CD8-positive, alpha-beta memory T cell (primary cell): ENCODE data around the gene BTBD1. TPM values are rescaled to one million over a fixed set of nuclear protein-coding genes. Genes with fewer than 3 reads are reported as not detected.
"Not testable (repeated sequence)": the region's sequence is repeated elsewhere in the genome, so short reads cannot be mapped to it uniquely, and the experiment has no call there.

Experiments
- CTCF ChIA-PET: fragments of 350-600 bp; sonication (Branson Sonifier 250); formaldehyde crosslinking; loops from one replicate; lab custom pipeline; 2021; ENCODE audit warnings: antibody characterized with exemption; lab: Charles Lee
- POLR2A ChIA-PET: fragments of 350-600 bp; sonication (Branson Sonifier 250); formaldehyde crosslinking; loops from one replicate; lab custom pipeline; 2021; ENCODE audit warnings: antibody characterized with exemption; lab: Charles Lee
- DNase-seq, 5 donors: peaks; one replicate each; pipeline versions ENCODE4 v3.0.0 to v3.0.0-alpha.2; 2020 to 2022; ENCODE audit warnings: mixed read lengths in 1 of 5
- H3K27ac ChIP-seq: one replicate; pipeline ENCODE4 v1.7.0; 2013; ENCODE audit warnings: low read depth, mild to moderate bottlenecking, low read length, moderate library complexity
- H3K27me3 ChIP-seq: 2 replicates; pipeline ENCODE4 v1.7.0; 2013; ENCODE audit warnings: low read length, mild to moderate bottlenecking; ENCODE audit not compliant: insufficient read depth, poor library complexity, severe bottlenecking
- H3K36me3 ChIP-seq: 2 replicates; pipeline ENCODE4 v1.7.0; 2013; ENCODE audit warnings: mild to moderate bottlenecking, low read length, moderate library complexity; ENCODE audit not compliant: insufficient read depth
- H3K4me1 ChIP-seq: 2 replicates; pipeline ENCODE4 v1.7.0; 2013; ENCODE audit warnings: mild to moderate bottlenecking, low read length, moderate library complexity; ENCODE audit not compliant: insufficient read depth
- H3K4me3 ChIP-seq: 2 replicates; pipeline ENCODE4 v1.7.0; 2013; ENCODE audit warnings: mild to moderate bottlenecking, low read length
- H3K9me3 ChIP-seq: 2 replicates; pipeline ENCODE4 v1.7.0; 2013; ENCODE audit warnings: mild to moderate bottlenecking, low read length
- H3K27ac Mint-ChIP-seq, 8 donors: one replicate each; pipeline ENCODE4 v1.8.0; 2020 to 2021; ENCODE audit warnings: mixed read lengths in 8 of 8, mild to moderate bottlenecking in 6 of 8, inconsistent platforms in 3 of 8, moderate library complexity in 3 of 8
- H3K27me3 Mint-ChIP-seq, 2 donors: one replicate each; pipeline ENCODE4 v1.8.0; 2020 to 2021; ENCODE audit warnings: mixed read lengths in 2 of 2, mild to moderate bottlenecking in 1 of 2, moderate library complexity in 1 of 2
- H3K36me3 Mint-ChIP-seq, 3 donors: one replicate each; pipeline ENCODE4 v1.8.0; 2020 to 2021; ENCODE audit warnings: mixed read lengths in 3 of 3, inconsistent platforms in 1 of 3, mild to moderate bottlenecking in 1 of 3
- H3K4me1 Mint-ChIP-seq, 3 donors: one replicate each; pipeline ENCODE4 v1.8.0; 2020 to 2021; ENCODE audit warnings: mixed read lengths in 3 of 3, inconsistent platforms in 1 of 3, mild to moderate bottlenecking in 1 of 3
- H3K4me3 Mint-ChIP-seq, 7 donors: one replicate each; pipeline ENCODE4 v1.8.0; 2020 to 2021; ENCODE audit warnings: mixed read lengths in 7 of 7, mild to moderate bottlenecking in 6 of 7, moderate library complexity in 4 of 7, inconsistent platforms in 2 of 7
- H3K9me3 Mint-ChIP-seq, 5 donors: one replicate each; pipeline ENCODE4 v1.8.0; 2020 to 2022; ENCODE audit warnings: mixed read lengths in 5 of 5, mild to moderate bottlenecking in 3 of 5, moderate library complexity in 2 of 5, inconsistent platforms in 1 of 5
- polyA plus RNA-seq: library from polyadenylated mRNA; unstranded; fragments of 300-500 nt; fragmentation: Illumina TruSeq; gene quantifications from one replicate; pipeline ENCODE4 v1.2.3, GENCODE V29; 2021
- total RNA-seq, 2 experiments: library from RNA; stranded (reverse); gene quantifications; one replicate each; pipeline ENCODE4 v1.2.3, GENCODE V29; 2021

Gene BTBD1
- total and polyA plus RNA-seq, 3 experiments from 2014 or later, result 47.4 to 57.7 (median 55.5) TPM

GRCh38 chr15:83077491-83078230 is 10.6 kb upstream of the BTBD1 start:
- H3K27ac Mint-ChIP-seq, result no peak overlapping the region
- POLR2A ChIA-PET, result no interaction called here

DNA sequence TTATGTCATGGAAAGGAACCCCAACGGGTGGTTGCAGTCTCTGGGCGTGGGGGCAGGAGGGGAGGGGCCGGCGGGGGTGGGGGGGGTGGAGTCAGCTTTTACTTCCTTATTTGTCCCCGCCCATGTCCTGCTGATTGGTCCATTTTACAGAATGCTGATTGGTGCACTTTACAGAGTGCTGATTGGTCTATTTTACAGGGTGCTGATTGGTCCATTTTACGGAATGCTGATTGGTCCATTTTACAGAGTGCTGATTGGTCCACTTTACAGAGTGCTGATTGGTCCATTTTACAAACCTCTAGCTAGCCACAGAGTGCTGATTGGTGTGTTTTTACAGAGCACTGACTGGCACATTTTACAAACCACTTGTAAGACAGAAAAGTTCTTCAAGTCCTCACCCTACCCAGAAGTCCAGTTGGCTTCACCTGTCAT is 2.2 kb upstream of the BTBD1 start:
- H3K9me3 ChIP-seq, H3K27me3 ChIP-seq, H3K27me3 Mint-ChIP-seq, H3K36me3 Mint-ChIP-seq, CTCF ChIA-PET, H3K4me3 ChIP-seq, H3K27ac ChIP-seq, H3K36me3 ChIP-seq: not testable (repeated sequence)
- peaks cover 0 to 17% (median 8%) of the 10 kb centered on the region in 3 donors for H3K4me1 Mint-ChIP-seq
- POLR2A ChIA-PET, result interaction anchor here (0.7 kb wide), 1 partner anchor 152 kb away, joined by 4 read pairs; no protein-coding TSS in a partner anchor
- peaks cover 20% of the 10 kb centered on the region for H3K4me1 ChIP-seq
- peaks cover 5 to 15% (median 12%) of the 10 kb centered on the region in 5 donors for H3K9me3 Mint-ChIP-seq
- H3K27ac Mint-ChIP-seq, result peak overlapping the region in 5 of 8 donors; percentile 42 to 89 (median 61)
- DNase-seq, result peak; percentile 16 to 62 (median 46)
- peak overlapping the region in 4 of 7 donors; percentile 9 to 89 (median 34) for H3K4me3 Mint-ChIP-seq

More at GRCh38 chr15:83077491-83078230, 10.6 kb upstream of the BTBD1 start:
- Histone ChIP-seq H3K9me3 (no peaks in the 10 kb centered on the region), H3K27me3 (no peaks in the 10 kb centered on the region), H3K4me3 (no peak overlapping the region), H3K36me3 (no peaks in the 10 kb centered on the region), H3K4me1 (no peaks in the 10 kb centered on the region), H3K27ac (no peak overlapping the region)
- peaks cover 0 to 10% (median 0%) of the 10 kb centered on the region in 3 donors for H3K36me3 Mint-ChIP-seq
- no peak overlapping the region for H3K4me3 Mint-ChIP-seq
- CTCF ChIA-PET, result no interaction called here
- peaks cover 3 to 6% (median 5%) of the 10 kb centered on the region in 3 donors for H3K4me1 Mint-ChIP-seq
- peaks cover 9 to 18% (median 12%) of the 10 kb centered on the region in 5 donors for H3K9me3 Mint-ChIP-seq
- H3K27me3 Mint-ChIP-seq, result peaks cover 18 to 52% of the 10 kb centered on the region in 2 donors
- DNase-seq, result no peak

- H3K36me3 Mint-ChIP-seq, result peaks cover 0 to 5% (median 4%) of the 10 kb centered on the region in 3 donors
- peak overlapping the region; percentile 30 to 91 (median 82) for H3K27ac Mint-ChIP-seq
- Histone ChIP-seq H3K27ac (peak overlapping the region; percentile 88), H3K4me1 (peaks cover 32% of the 10 kb centered on the region), H3K36me3 (no peaks in the 10 kb centered on the region), H3K4me3 (no peak overlapping the region), H3K9me3 (no peaks in the 10 kb centered on the region), H3K27me3 (no peaks in the 10 kb centered on the region)
- peaks cover 3 to 6% of the 10 kb centered on the region in 2 donors for H3K27me3 Mint-ChIP-seq
- no peak for DNase-seq
- ChIA-PET POLR2A (interaction anchor here (2.2 kb wide), 1 partner anchor 57 kb away, joined by 11 read pairs; the partner anchor contains the start of gene C15orf40), CTCF (interaction anchor here (1.2 to 2.0 kb wide), 2 partner anchors 57 to 68 kb away, joined by 4 to 8 read pairs; partner anchors contain the start of gene C15orf40)
- peaks cover 0 to 17% (median 8%) of the 10 kb centered on the region in 3 donors for H3K4me1 Mint-ChIP-seq
- peak overlapping the region in 5 of 7 donors; percentile 69 to 89 (median 81) for H3K4me3 Mint-ChIP-seq
- H3K9me3 Mint-ChIP-seq, result peaks cover 0 to 8% (median 5%) of the 10 kb centered on the region in 5 donors
Observed at GRCh38 chr15:83068054-83068453, 1.0 kb upstream of the BTBD1 start.

DNA sequence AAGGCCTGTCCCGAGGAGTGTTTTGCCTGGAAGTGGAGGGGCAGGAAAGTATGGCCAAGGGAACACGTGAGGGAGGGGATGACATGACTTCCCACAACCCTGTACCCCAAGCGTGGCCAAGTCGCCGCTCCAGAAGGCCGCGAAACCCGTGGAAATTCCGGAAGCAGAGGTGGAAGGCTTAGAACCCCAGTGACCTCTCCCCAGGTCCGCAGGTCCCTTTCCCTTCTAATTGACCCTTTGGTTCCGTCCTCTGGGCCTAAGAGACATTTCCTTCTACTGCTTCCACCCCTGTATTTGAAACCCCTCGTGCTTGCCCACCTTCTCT is 548 bp upstream of the BTBD1 start:
- no peaks in the 10 kb centered on the region for H3K36me3 ChIP-seq
- ChIA-PET POLR2A (interaction anchor here (1.0 to 2.2 kb wide), 2 partner anchors 11 to 56 kb away, joined by 3 to 11 read pairs; partner anchors contain the start of gene C15orf40), CTCF (interaction anchor here (1.0 to 2.0 kb wide), 3 partner anchors 27 to 67 kb away, joined by 3 to 8 read pairs (median 4); partner anchors contain the start of gene C15orf40)
- peaks cover 0 to 5% (median 4%) of the 10 kb centered on the region in 3 donors for H3K36me3 Mint-ChIP-seq
- no peaks in the 10 kb centered on the region for H3K27me3 ChIP-seq
- H3K4me3 ChIP-seq, result peak overlapping the region; percentile 78
- peak overlapping the region; percentile 88 for H3K27ac ChIP-seq
- peaks cover 37% of the 10 kb centered on the region for H3K4me1 ChIP-seq
- peaks cover 0 to 6% (median 3%) of the 10 kb centered on the region in 5 donors for H3K9me3 Mint-ChIP-seq
- peak overlapping the region; percentile 30 to 91 (median 82) for H3K27ac Mint-ChIP-seq
- peaks cover 3 to 6% of the 10 kb centered on the region in 2 donors for H3K27me3 Mint-ChIP-seq
- peak overlapping the region in 5 of 7 donors; percentile 69 to 89 (median 81) for H3K4me3 Mint-ChIP-seq
- no peaks in the 10 kb centered on the region for H3K9me3 ChIP-seq
- peaks cover 0 to 17% (median 8%) of the 10 kb centered on the region in 3 donors for H3K4me1 Mint-ChIP-seq
- no peak for DNase-seq

DNA sequence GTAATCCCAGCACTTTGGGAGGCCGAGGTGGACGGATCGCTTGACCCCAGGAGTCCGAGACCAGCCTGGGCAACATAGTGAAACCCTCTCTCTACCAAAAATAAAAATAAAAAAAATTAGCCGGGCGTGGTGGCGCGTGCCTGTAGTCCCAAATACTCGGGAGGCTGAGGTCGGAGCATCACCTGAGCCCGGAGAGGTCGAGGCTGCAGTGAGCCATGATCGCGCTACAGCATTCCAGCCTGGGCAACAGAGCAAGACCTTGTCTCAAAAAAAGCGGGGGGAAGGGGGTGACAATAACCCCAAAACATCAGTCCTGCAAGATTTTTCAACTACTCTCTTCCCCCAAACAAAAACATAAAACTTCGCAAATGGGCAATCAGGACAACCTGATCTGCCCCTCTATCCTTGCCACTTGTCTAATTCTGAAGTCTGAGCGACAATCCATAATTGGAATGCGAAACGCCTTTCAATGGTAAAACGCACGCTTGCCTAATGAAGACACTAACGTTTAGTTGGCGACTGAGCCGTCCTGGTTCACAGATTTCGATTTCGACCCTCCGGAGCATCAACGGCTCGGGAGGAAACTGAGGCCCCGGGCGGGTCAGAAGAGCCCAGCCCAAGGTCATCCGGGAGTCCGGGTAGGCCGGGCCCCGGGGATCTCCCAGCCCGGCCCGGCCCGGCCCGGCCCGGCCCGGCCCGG is 868 bp downstream of the BTBD1 start:
- Mint-ChIP-seq H3K4me3 (peak overlapping the region in 1 of 7 donors; percentile 89), H3K4me1 (peaks cover 0 to 17% (median 8%) of the 10 kb centered on the region in 3 donors), H3K36me3 (peaks cover 0 to 5% (median 0%) of the 10 kb centered on the region in 3 donors), H3K9me3 (peaks cover 0 to 5% (median 0%) of the 10 kb centered on the region in 5 donors), H3K27ac (peak overlapping the region; percentile 71 to 90 (median 86)), H3K27me3 (no peaks in the 10 kb centered on the region)
- Histone ChIP-seq H3K9me3 (no peaks in the 10 kb centered on the region), H3K36me3 (no peaks in the 10 kb centered on the region), H3K27me3 (no peaks in the 10 kb centered on the region), H3K4me1 (peaks cover 50% of the 10 kb centered on the region), H3K4me3 (peak overlapping the region; percentile 78), H3K27ac (peak overlapping the region; percentile 88)
- ChIA-PET CTCF (interaction anchor here (1.3 to 2.0 kb wide), 3 partner anchors 9 to 55 kb away, joined by 5 to 8 read pairs (median 6); partner anchors contain the start of gene C15orf40), POLR2A (interaction anchor here (0.6 to 2.2 kb wide), 4 partner anchors 9 to 519 kb away, joined by 3 to 11 read pairs (median 3); partner anchors contain the start of genes C15orf40 and RAMAC)
- DNase-seq, result no peak

GRCh38 chr15:83065431-83065830 is 1.6 kb downstream of the BTBD1 start:
- CTCF ChIA-PET, result interaction anchor here (1.9 kb wide), 1 partner anchor 55 kb away, joined by 6 read pairs; the partner anchor contains the start of gene C15orf40
- H3K27ac ChIP-seq, result peak overlapping the region; percentile 88

GRCh38 chr15:83064859-83065258 is 2.2 kb downstream of the BTBD1 start:
- DNase-seq, result peak in 1 of 5 donors; percentile 10
- peaks cover 0 to 5% (median 0%) of the 10 kb centered on the region in 5 donors for H3K9me3 Mint-ChIP-seq
- H3K4me1 ChIP-seq, result peaks cover 50% of the 10 kb centered on the region
- CTCF ChIA-PET, result interaction anchor here (1.9 kb wide), 1 partner anchor 54 kb away, joined by 6 read pairs; the partner anchor contains the start of gene C15orf40
- POLR2A ChIA-PET, result no interaction called here
- H3K4me3 ChIP-seq, result peak overlapping the region; percentile 78
- no peaks in the 10 kb centered on the region for H3K9me3 ChIP-seq
- H3K36me3 Mint-ChIP-seq, result peaks cover 0 to 5% (median 0%) of the 10 kb centered on the region in 3 donors
- H3K4me1 Mint-ChIP-seq, result peaks cover 0 to 20% (median 8%) of the 10 kb centered on the region in 3 donors
- peak overlapping the region; percentile 88 for H3K27ac ChIP-seq
- no peaks in the 10 kb centered on the region for H3K27me3 ChIP-seq
- H3K27me3 Mint-ChIP-seq, result no peaks in the 10 kb centered on the region
- H3K36me3 ChIP-seq, result no peaks in the 10 kb centered on the region
- H3K27ac Mint-ChIP-seq, result peak overlapping the region in 6 of 8 donors; percentile 33 to 88 (median 76)
- peak overlapping the region in 1 of 7 donors; percentile 89 for H3K4me3 Mint-ChIP-seq

More at GRCh38 chr15:83065431-83065830, 1.6 kb downstream of the BTBD1 start:
- no peaks in the 10 kb centered on the region for H3K27me3 Mint-ChIP-seq
- H3K4me3 Mint-ChIP-seq, result peak overlapping the region in 1 of 7 donors; percentile 89
- peak overlapping the region; percentile 78 for H3K4me3 ChIP-seq
- peaks cover 0 to 5% (median 0%) of the 10 kb centered on the region in 5 donors for H3K9me3 Mint-ChIP-seq
- peaks cover 50% of the 10 kb centered on the region for H3K4me1 ChIP-seq
- no peaks in the 10 kb centered on the region for H3K9me3 ChIP-seq
- no peak for DNase-seq
- H3K27ac Mint-ChIP-seq, result peak overlapping the region; percentile 37 to 91 (median 86)
- H3K36me3 ChIP-seq, result no peaks in the 10 kb centered on the region
- H3K27me3 ChIP-seq, result no peaks in the 10 kb centered on the region
- H3K36me3 Mint-ChIP-seq, result peaks cover 0 to 5% (median 0%) of the 10 kb centered on the region in 3 donors
- POLR2A ChIA-PET, result no interaction called here
- H3K4me1 Mint-ChIP-seq, result peaks cover 0 to 20% (median 8%) of the 10 kb centered on the region in 3 donors
